GM19455 (cell line): ENCODE measurements around the gene UBFD1.
"Not testable (repeated sequence)": the region's sequence is repeated elsewhere in the genome, so short reads cannot be mapped to it uniquely, and the experiment has no call there.

Experiments
- ATAC-seq: cut with Tn5 transposase; IDR thresholded peaks from one replicate; pipeline ENCODE4 v1.9.1; 2021; ENCODE audit not compliant: unreplicated experiment

Gene UBFD1

DNA sequence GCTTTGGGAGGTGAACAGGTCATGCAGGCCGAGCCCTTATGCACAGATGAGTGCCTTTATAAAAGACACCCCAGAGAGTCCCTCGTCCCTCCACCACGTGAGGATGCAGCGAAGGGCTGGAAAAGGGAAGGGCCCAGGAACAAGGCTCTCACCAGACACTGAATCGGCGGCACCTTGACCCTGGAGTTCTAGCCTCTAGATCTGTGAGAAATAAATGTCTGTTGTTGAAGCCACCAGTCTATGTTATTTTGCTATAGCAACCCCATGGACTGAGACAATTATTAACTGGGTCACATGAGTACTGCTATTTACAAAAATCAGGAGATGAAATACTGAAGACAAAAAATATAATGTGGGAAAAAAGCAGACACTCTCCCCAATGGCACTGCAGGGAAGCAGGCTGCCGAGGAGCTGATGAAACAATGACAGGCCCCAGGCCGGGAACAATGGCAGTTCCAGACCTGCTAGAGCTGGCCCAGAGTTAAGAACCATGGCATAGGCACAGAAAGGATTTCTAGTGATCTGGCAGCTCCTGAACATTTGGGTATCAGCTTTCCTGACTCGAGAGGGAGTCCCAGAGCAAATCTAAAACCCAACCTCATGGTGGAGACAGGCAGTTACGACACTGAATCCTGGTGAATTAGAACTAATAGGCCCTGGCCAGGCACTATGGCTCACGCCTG is 29.4 kb upstream of the UBFD1 start:
- no peak for ATAC-seq

DNA sequence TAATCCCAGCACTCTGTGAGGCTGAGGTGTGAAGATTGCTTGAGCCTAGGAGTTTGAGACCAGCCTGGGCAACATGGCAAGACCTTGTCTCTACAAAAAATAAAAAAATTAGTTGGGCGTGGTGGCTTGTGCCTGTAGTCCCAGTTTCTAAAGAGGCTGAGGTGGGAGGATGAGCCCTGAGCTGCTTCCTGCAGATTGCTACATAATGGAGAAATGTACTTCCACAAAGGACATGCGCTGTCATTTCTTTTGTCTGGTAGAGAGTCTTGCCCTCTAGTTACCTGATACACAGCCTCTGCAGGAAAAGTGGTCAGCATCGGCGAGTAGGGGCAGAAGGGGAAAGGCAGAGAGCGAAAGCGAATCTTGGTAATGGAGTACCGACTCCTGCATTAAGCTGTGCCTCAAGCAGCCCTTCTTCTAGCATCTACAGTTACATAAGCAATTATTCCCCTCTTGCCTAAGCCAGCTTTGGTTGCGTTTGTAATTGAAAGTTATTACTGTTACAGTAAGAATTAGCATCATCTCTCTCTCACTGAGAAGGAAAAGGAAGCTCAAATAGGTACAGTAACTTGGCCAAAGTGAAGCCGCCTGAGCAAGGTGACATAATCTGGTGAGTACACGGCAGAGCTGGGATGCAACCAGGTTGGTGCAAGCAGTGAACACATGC is 28.8 kb upstream of the UBFD1 start:
- no peak for ATAC-seq

DNA sequence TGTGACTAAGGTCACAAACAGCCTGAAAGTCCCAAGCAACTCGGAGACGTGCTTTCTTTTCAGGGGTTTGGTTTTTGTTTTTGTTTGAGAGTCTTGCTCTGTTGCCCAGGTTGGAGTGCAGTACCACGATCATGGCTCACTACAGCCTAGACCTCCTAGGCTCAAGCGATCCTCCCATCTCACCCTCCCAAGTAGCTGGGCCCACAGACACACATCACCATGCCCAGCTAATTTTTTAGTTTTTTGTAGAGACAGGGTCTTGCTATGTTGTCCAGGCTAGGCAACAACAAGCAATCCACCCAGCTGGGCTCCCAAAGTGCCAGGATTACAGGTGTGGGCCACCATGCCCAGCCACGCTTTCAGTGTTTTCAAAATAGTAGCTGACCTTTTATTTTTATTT is 27.5 kb upstream of the UBFD1 start:
- ATAC-seq = no peak

DNA sequence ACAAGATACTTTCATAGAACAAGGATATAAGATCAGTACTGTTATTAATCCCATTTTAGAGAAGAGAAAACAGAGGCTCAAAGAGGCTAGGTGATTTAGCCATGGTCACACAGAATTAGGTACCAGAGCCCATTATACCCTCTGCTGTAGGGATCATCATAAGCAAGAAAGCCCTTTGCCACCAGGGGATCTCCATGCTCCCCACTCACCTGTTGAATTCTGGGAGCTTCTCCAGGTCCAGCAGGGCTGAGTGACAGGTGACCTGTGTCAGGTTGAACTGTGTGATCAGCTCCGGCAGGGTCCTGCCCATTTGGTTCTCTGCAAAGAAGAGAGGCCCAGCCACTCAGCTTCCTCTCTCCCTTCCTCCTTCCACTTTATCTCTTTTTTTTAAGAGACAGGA is 25.1 kb upstream of the UBFD1 start:
- no peak for ATAC-seq

DNA sequence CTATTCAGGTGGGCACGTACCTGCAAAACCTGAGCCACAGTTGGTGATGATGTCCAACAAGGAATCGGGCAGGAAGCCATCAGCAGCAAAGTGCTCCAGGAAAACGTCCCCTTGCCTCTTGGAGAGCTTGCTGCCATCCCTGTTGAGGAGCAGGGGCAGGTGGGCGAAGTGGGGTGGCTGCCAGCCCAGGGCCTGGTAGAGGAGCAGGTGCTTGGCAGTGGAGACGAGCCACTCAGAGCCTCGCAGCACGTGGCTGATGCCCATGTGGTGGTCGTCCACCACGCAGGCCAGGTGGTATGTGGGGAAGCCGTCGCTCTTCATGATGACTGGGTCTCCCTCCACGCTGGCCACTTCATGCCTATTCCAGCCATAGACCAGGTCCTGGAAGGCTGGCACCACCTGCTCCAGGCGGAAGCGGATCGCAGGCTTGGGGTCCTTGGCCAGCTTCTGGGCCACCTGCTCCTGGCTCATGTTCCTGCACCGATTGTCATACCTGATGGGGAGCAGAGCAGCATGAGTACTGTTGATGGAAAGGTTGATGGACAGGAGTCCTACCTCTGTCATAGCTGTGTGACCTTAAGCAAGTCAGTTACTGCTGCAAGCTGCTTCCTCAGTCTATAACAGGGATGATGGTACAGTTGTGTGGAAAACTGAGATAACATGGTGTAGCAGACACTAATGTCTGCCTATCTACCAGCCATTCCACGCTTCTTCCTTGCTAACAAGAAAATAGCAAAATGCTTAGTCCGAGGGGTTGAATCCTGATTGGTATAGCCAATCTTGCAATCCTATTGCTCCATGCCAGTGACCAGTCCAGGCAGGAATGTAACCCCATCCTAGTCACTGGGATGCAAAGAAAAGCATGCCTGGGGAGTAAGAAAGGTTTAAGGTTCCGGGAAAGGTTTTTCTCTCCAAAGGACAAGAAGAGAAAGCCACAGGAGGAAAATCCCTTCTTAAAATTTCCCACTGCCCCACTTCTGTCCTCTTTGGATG is 22.4 kb upstream of the UBFD1 start:
- ATAC-seq = no peak

DNA sequence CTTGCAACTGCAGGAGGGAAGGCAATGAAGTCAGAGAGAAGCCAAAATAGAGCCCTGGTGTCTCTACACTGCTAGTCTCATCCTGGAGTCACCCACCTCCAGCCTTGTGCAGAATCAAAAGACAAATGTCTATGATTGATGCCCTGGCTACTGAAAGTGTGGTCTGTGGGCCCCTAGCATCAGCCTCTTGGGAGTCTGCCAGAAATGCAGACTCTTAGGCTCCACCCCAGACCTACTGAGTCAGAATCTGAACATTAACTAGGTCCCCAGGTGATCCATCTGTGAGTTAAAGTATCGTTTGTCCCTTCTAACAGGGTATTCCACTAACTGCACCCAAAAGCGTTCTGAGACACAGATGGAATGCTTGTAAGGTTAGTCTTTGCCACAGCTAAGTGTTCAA is 21.6 kb upstream of the UBFD1 start:
- no peak for ATAC-seq

DNA sequence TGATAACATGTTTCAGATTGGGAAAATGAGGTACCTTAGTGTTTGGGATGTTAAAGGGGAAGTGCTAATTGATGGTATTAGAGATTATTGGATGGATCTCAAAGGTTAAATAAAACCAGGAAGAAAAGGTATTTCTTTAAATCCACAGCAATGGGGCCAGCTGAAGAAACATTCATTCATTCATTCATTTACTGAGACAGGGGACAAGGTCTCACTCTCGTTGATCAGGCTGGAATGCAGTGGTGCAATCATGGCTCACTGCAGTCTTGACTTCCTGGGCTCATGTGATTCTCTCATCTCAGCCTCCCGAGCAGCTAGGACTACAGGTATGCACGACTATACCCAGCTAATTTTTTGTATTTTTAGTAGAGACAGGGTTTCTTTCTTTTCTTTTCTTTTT is 20.1 kb upstream of the UBFD1 start:
- no peak for ATAC-seq

DNA sequence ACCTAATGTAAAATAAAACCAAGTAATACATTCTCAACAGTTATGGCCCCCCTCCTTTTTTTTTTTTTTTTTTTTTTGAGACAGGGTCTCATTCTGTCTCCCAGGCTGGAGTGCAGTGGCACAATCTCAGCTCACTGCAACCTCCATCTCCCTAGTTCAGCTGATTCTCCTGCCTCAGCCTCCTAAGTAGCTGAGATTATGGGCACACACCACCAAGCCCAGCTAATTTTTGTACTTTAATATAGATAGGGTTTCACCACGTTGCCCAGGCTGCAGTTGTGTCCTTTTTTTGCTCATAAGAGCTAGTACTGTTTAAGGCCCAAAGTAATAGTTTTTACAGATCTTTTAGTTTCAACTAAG is 18.6 kb upstream of the UBFD1 start:
- no peak for ATAC-seq

DNA sequence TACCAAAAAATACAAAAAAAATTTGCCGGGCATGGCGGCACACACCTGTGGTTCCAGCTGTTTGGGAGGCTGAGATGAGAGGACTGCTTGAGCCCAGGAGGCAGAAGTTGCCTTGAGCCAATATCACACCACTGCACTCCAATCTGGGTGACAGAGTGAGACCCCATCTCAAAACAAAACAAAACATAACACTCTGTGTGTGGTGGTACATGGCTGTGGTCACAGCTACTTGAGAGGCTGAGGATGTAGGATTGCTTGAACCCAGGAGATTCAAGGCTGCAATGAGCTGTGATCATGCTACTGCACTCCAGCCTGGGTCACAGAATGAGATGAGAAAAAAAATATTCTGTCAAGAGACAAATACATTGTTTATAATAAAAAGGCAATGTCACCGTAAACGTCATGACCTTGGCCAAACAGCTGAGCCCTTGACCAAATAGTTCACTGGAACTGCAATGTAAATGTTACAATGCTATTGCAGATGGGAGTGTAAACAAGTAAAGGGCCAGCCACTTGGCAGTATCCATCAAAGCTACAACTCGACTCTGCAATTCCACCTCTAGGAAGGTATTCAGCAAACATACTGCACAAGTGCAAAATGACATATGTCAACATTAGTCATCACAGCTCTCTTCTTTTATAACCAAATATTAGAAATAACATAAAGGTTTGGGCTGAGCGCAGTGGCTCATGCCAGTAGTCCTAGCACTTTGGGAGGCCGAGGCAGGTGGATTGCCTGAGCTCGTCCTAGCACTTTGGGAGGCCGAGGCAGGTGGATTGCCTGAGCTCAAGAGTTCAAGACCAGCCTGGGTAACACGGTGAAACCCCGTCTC is 17.3 kb upstream of the UBFD1 start:
- no peak for ATAC-seq

DNA sequence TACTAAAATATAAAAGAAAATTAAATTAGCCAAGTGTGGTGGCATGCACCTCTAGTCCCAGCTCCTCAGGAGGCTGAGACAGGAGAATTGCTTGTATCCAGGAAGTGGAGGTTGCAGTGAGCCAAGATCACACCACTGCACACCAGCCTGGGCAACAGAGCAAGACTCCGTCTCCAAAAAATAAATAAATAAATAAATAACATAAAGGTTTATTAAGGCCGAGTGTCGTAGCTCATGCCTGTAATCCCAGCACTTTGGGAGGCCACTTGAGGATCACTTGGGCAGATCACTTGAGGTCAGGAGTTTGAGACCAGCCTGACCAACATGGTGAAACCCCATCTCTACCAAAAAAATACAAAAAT is 16.7 kb upstream of the UBFD1 start:
- not testable (repeated sequence) for ATAC-seq

DNA sequence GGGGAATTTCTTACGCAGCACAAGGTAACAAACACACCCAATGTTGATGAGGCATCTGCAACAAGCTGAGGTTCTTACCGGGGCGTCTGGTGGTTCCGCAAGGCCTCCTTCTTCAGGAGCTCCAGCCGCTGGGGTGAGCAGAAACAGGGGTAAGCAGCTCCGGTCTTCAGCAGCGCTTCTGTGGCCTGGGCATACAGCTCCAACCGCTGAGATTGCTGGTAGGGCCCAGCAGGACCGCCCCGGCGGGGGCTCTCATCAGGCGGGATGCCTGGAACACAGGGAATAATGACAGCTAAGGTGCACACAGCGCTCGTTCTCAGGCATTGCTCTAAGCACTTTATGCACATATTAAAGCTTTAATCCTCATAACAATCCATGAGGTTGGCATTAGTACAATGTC is 13.1 kb upstream of the UBFD1 start:
- no peak for ATAC-seq

DNA sequence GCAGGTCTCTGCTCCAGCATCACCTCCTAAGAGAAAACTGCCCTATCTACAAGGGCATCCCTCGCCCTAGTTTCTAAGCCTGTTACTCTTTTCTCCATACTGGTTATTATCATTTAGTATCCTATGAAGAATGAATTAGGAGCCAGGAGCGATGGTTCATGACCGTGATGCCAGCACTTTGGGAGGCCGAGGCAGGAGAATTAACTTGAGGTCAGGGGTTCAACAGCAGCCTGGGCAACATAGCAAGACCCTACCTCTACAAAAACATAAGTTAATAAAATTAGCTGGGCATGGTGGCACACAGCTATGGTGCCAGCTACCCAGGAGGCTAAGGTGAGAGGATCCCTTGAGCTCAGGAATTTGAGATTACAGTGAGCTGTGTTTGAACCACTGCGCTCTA is 7.6 kb upstream of the UBFD1 start:
- no peak for ATAC-seq

DNA sequence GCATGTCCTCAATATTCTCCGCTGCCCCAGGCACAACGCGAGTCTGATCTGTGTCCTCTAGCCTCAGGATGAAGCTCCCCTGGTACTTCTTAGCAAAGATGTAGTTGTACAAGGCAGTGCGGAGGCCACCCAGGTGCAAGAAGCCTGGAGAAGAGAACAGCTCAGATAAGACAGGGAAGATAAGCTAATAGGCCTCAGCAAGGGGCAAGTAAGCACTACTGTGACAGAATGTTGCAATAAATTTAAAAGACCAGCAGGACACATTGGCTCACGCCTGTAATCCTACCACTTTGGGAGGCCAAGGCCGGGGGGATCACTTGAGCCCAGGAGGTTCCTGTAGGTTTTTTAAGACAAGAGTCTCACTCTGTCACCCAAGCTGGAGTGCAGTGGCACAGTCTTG is 5.4 kb upstream of the UBFD1 start:
- ATAC-seq = no peak

DNA sequence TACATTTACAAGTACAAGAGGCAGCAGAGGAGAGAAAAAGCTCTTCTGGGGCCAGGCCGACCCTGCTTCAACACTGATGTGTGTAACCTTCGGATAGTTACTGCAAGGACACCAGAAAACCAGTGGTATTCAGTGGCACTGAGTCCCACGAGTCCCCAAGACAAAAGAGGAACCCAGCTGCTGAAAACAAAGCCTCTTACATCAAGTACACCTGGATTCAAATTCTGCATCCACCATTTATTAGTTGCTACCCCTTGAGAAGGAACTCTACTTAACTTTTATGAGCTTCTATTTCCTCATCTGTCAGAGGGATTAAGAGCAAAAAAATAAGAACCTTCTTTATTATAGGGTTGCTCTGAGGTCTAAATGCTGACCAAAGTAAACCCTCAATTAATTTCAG is 3.0 kb upstream of the UBFD1 start:
- no peak for ATAC-seq

DNA sequence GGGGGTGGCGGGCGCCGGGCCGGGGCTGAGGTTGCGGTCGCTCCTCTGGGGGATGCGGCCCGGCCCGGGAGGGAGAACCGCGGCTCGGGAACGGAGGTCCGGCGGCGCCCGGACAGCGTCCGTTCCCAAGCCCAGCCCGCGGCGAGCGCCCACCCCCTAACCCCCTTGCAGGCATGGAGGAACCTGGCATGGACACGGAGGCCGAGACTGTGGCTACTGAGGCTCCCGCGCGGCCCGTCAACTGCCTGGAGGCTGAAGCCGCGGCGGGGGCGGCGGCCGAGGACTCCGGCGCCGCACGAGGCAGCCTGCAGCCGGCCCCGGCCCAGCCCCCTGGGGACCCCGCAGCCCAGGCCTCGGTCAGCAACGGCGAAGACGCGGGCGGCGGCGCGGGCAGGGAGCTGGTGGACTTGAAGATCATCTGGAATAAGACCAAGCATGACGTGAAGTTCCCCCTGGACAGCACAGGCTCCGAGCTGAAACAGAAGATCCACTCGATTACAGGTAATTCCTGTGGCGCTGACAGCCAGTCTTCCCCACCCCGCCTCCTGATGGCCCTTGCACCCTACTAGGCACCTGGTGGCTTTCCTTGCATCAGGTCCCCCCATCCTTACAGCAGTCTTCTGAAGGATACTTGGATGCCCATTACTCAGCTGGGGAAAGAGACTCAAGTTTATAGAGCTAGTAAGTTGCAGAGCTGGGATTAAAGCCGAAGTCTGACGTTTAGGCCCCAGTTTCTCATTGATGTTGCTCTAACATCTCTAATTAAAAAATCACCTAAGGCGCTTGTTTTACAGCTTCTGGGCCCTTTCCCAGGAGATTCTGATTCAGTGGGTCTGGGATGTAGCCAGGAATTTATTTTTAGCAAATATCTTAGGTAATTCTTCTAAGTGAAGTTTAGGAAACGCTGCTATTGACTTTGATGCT is 514 bp downstream of the UBFD1 start:
- ATAC-seq = no peak

DNA sequence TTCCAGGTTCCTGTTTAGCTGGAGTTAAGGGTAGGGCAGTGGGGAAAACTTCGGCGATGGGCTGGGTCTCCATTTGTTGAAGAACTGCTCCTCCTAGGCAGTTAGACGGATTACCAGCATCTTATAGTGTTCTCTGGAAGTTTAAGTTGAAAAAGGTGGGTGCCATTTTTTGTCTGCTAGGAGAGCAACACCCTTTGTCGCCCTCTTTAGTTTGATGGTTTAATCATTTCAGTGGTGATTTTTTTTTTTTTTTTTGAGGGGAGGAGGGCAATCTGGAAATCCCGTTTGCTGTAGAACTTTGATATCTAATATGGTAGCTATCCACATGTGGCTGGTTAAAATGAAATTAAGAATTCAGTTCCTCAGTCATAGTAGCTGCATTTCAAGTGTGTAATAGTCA is 4.1 kb downstream of the UBFD1 start:
- no peak for ATAC-seq

DNA sequence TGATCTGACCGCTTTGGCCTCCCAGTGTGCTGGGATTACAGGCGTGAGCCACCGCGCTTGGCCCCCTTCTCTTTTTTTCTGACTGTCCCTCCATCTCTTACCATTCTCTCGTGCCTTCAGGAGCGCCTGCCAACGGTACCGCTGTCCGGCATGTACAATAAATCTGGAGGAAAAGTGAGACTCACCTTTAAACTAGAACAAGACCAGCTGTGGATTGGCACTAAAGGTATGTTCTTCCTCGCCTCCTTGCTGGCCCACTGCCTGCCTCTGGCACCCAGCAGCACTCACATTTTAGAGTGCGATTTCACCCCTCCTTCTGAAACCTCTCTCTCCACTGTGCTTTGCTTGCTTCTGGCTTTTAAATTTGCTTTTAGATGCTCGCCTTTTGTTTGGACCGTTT is 5.0 kb downstream of the UBFD1 start:
- ATAC-seq = no peak

DNA sequence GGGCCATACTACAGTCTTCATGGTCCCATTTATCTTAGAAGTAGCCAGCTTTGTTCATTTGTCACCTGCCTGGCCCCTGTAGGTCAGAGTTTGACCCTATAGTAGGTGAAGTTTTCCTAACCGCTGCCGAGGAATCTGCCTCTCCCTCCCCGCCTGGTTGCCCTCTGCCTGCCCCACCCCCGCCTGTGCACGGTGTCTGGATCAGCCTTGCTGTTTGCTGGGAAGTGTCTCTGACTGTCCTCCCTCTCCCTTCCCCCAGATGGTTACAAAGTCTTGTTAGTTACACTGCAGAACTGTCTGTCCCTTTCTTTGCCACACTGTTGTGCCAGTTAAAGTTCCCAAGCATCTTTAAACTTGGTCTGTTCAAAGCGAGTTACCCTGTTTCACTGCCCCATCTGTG is 5.7 kb downstream of the UBFD1 start:
- no peak for ATAC-seq

DNA sequence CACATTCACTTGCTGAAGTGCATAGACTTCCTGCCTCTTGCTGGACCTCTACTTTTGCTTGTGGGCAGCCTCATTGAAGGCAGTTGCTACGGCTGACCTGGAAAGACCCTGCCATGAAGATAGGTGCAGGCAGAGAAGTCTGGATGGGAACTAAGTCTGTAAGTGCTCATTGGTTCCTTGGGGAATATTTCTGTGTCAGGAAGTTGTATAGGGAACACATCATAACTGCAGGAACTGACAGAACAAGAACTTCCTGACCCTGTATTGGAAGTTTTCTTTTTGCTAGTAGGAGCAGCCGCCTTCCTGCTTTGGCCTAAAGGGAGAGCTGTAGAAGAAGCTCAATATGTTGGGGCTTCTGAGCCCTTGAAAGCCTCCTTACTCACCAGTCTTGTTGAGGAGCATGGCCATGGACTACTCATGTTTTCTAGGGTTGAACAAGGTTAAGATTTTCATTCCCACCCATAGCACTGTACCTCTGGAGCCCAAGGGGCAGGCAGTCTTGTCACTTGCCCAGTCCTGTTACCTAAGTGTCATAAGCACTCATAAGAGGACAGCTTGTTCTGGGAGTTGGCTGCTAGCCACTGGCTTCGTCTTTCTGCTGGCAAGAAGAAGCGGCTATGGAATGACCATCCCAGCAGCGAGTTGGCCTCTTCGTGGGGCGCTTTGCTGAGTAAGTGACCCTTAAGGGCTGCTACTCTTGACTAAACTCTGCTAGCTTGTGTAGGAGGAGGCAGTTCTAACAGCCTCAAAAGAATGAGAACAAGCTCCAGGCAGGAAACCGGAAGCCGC is 7.2 kb downstream of the UBFD1 start:
- no peak for ATAC-seq
